Caco-2 (cell line): ENCODE data around the gene ACER1. TPM values are rescaled to one million over a fixed set of nuclear protein-coding genes. Genes with fewer than 3 reads are reported as not detected.

Source experiments
- BruUV-seq: library from RNA; stranded (reverse); fragments of 400-500 nt; replicated peaks from 2 replicates; lab custom pipeline; 2021; lab: Mats Ljungman, UMichigan
- CTCF ChIA-PET: fragments of 300-600 bp; sonication (Branson Sonifier 250); formaldehyde crosslinking; loops from one replicate; lab custom pipeline; 2022; ENCODE audit warnings: antibody characterized with exemption; lab: Charles Lee
- POLR2A ChIA-PET: fragments of 300-600 bp; sonication (Branson Sonifier 250); formaldehyde crosslinking; loops from one replicate; lab custom pipeline; 2022; ENCODE audit warnings: antibody characterized with exemption; lab: Charles Lee
- DNase-seq, 2 experiments: peaks; one replicate each; pipeline versions ENCODE4 v3.0.0 to v3.0.0-alpha.2; 2020 to 2022
- H3K27me3 ChIP-seq: replicated peaks from 2 replicates; pipeline ENCODE4 v1.6.0; 2011; ENCODE audit warnings: low read length; ENCODE audit not compliant: control insufficient read depth, insufficient read depth
- H3K36me3 ChIP-seq: 2 replicates; pipeline ENCODE4 v1.5.1; 2011; ENCODE audit warnings: low read length; ENCODE audit not compliant: control insufficient read depth, insufficient read depth
- H3K4me1 ChIP-seq: fragments of 250-450 bp; sonication (Bioruptor Pico); 2 replicates; pipeline ENCODE4 v1.5.1; 2020; ENCODE audit warnings: mild to moderate bottlenecking
- H3K4me3 ChIP-seq: 2 replicates; pipeline ENCODE4 v1.5.1; 2011; ENCODE audit warnings: low read depth, mild to moderate bottlenecking, control low read depth, low read length
- H3K9me3 ChIP-seq: fragments of 250-450 bp; sonication (Bioruptor Pico); 2 replicates; pipeline ENCODE4 v1.5.1; 2020; ENCODE audit warnings: mild to moderate bottlenecking, moderate library complexity
- H3K27ac Mint-ChIP-seq: one replicate; pipeline ENCODE4 v1.8.0; 2022; ENCODE audit warnings: mixed read lengths; ENCODE audit not compliant: unreplicated experiment
- H3K27me3 Mint-ChIP-seq: one replicate; pipeline ENCODE4 v1.8.0; 2022; ENCODE audit warnings: mixed read lengths; ENCODE audit not compliant: insufficient read depth, unreplicated experiment
- H3K36me3 Mint-ChIP-seq: one replicate; pipeline ENCODE4 v1.8.0; 2022; ENCODE audit warnings: mild to moderate bottlenecking, mixed read lengths; ENCODE audit not compliant: insufficient read depth, unreplicated experiment
- H3K4me1 Mint-ChIP-seq: one replicate; pipeline ENCODE4 v1.8.0; 2022; ENCODE audit warnings: low read depth, mixed read lengths; ENCODE audit not compliant: unreplicated experiment
- H3K4me3 Mint-ChIP-seq: one replicate; pipeline ENCODE4 v1.8.0; 2022; ENCODE audit warnings: mild to moderate bottlenecking, moderate library complexity, mixed read lengths; ENCODE audit not compliant: unreplicated experiment
- H3K9me3 Mint-ChIP-seq: one replicate; pipeline ENCODE4 v1.8.0; 2022; ENCODE audit warnings: mixed read lengths; ENCODE audit not compliant: unreplicated experiment
- CTCF ChIP-seq, 2 experiments: fragments of 200-600 bp in 1 of 2; IDR thresholded peaks; 1 replicate in 1 of 2; 2 replicates in 1 of 2; pipeline versions ENCODE4 v1.5.1 to v1.8.0; 2011 to 2022; ENCODE audit warnings: antibody characterized with exemption in 1 of 2, control low read depth in 1 of 2, inconsistent platforms in 1 of 2, low read depth in 1 of 2, low read length in 1 of 2, mild to moderate bottlenecking in 1 of 2, moderate library complexity in 1 of 2; ENCODE audit not compliant: insufficient read depth in 1 of 2, severe bottlenecking in 1 of 2, unreplicated experiment in 1 of 2
- intact Hi-C: fragments of 100-400 bp; cut with micrococcal nuclease; formaldehyde crosslinking; loops from one replicate; pipeline ENCODE4 v1.10.0; 2022; ENCODE audit not compliant: unreplicated experiment
- total RNA-seq: library from RNA; stranded (reverse); gene quantifications from 2 replicates; pipeline ENCODE4 v1.2.3, GENCODE V29; 2022

The ACER1 gene
- total RNA-seq, 1 experiment from 2014 or later = not detected

GRCh38 chr19:6261883-6262282 lies 71.5 kb downstream of the ACER1 start:
- TF ChIP-seq CTCF (IDR thresholded peaks at IDR 0.05; ENCODE audit: insufficient read depth in 1 of 2, low read depth in 1 of 2, low read length in 1 of 2, severe bottlenecking in 1 of 2, unreplicated experiment in 1 of 2) = no peak
- H3K4me1 Mint-ChIP-seq = no peaks in the 10 kb centered on the region
- intact Hi-C loops = no loop called here
- ChIA-PET CTCF (interaction anchor here (0.7 kb wide), 1 partner anchor 113 kb away, joined by 4 read pairs; no protein-coding TSS in a partner anchor), POLR2A (no interaction called here)
- H3K27me3 Mint-ChIP-seq = no peaks in the 10 kb centered on the region
- Histone ChIP-seq H3K9me3 (no peaks in the 10 kb centered on the region), H3K27me3 (no peaks in the 10 kb centered on the region), H3K4me3 (no peak overlapping the region), H3K4me1 (no peaks in the 10 kb centered on the region), H3K36me3 (no peaks in the 10 kb centered on the region)
- DNase-seq = no peak
- peaks cover 81% of the 10 kb centered on the region for H3K36me3 Mint-ChIP-seq
- H3K27ac Mint-ChIP-seq = no peak overlapping the region
- no TSS peak for BruUV-seq
- H3K4me3 Mint-ChIP-seq = no peak overlapping the region
- H3K9me3 Mint-ChIP-seq = no peaks in the 10 kb centered on the region

- no peaks in the 10 kb centered on the region for H3K4me1 Mint-ChIP-seq
- POLR2A ChIA-PET = no interaction called here
- intact Hi-C loops = no loop called here
- H3K27me3 Mint-ChIP-seq = no peaks in the 10 kb centered on the region
- Histone ChIP-seq H3K27me3 (no peaks in the 10 kb centered on the region), H3K4me1 (no peaks in the 10 kb centered on the region), H3K36me3 (no peaks in the 10 kb centered on the region), H3K4me3 (no peak overlapping the region), H3K9me3 (no peaks in the 10 kb centered on the region)
- H3K9me3 Mint-ChIP-seq = no peaks in the 10 kb centered on the region
- no TSS peak for BruUV-seq
- H3K27ac Mint-ChIP-seq = no peak overlapping the region
- H3K4me3 Mint-ChIP-seq = no peak overlapping the region
- peak in 1 of 2 experiments; percentile 56 for DNase-seq
- CTCF ChIA-PET = interaction anchor here (0.7 to 1.3 kb wide), 3 partner anchors 111 to 150 kb away, joined by 3 to 11 read pairs (median 4); partner anchors contain the start of gene ALKBH7
- peaks cover 80% of the 10 kb centered on the region for H3K36me3 Mint-ChIP-seq
- TF ChIP-seq CTCF (IDR thresholded peaks at IDR 0.05; ENCODE audit: insufficient read depth in 1 of 2, low read depth in 1 of 2, low read length in 1 of 2, severe bottlenecking in 1 of 2, unreplicated experiment in 1 of 2) = peak; percentile 60 to 67
These were observed 72.3 kb downstream of the ACER1 start for GRCh38 chr19:6260912-6261650.

- intact Hi-C loops = no loop called here
- Mint-ChIP-seq H3K4me3 (no peak overlapping the region), H3K4me1 (no peaks in the 10 kb centered on the region), H3K36me3 (peaks cover 78% of the 10 kb centered on the region), H3K9me3 (no peaks in the 10 kb centered on the region), H3K27me3 (no peaks in the 10 kb centered on the region), H3K27ac (no peak overlapping the region)
- no peak for TF ChIP-seq CTCF (IDR thresholded peaks at IDR 0.05; ENCODE audit: insufficient read depth in 1 of 2, low read depth in 1 of 2, low read length in 1 of 2, severe bottlenecking in 1 of 2, unreplicated experiment in 1 of 2)
- H3K4me1 ChIP-seq = no peaks in the 10 kb centered on the region
- H3K27me3 ChIP-seq = no peaks in the 10 kb centered on the region
- no peaks in the 10 kb centered on the region for H3K36me3 ChIP-seq
- no peak for DNase-seq
- no peaks in the 10 kb centered on the region for H3K9me3 ChIP-seq
- ChIA-PET CTCF (interaction anchor here (0.7 to 1.3 kb wide), 2 partner anchors 112 to 151 kb away, joined by 3 to 11 read pairs; partner anchors contain the start of gene ALKBH7), POLR2A (no interaction called here)
- H3K4me3 ChIP-seq = no peak overlapping the region
- BruUV-seq = no TSS peak
These were observed 73.0 kb downstream of the ACER1 start for GRCh38 chr19:6260376-6260775.
